NCI-H82 treated with DMSO at 0.1 percent for 48 hours (cell line): ENCODE results near the gene RPL39L.
"Not testable (repeated sequence)": the region's sequence is repeated elsewhere in the genome, so short reads cannot be mapped to it uniquely, and the experiment has no call there.

Experiments
- DNase-seq: peaks from one replicate; lab custom pipeline; 2025; ENCODE audit not compliant: unreplicated experiment; lab: John Stamatoyannopoulos, UW

RPL39L gene

DNA sequence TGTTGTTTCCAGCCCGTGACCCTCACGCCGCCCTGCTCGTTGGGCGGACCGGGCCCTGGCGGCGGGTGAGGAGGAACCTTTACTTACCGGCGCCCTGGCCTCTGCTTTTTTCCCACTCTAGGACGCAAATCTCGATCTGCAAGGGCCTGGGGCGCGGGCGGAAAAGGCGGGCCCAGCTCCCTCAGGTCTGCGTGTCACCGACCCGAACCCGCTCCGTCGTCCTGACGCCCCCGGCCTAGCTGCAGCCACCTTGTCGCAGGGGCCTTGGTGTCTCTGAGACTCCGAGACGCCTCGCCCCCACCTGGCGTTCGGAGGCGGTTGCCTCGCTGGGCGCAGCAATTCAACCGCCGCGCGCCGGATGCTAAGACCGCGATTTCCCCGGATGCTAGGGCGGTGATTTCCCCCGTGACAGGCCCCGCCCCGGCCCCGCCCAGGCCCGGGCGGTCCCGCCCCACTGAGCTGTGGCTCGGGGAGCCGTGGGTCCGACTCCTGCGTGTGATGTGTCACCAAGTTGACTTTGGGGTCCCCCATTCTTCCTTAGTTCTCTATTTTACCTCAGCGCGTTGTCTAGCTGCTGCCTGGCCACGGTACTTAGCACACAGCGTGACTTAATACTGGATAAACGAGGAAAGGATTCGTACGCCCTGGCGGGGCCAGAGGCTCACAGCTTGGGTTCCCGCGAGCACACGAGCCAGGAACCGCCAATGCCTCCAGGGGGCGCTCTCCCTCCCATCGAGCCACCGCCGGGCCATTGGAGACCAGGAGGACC, at the start of gene RPL39L:
Gene RPL39L, minus strand, starts transcription at position 371 of the 769 bp plus-strand sequence. CDS start 18,196 bp downstream, outside the sequence.
- DNase-seq: peak; percentile 71

DNA sequence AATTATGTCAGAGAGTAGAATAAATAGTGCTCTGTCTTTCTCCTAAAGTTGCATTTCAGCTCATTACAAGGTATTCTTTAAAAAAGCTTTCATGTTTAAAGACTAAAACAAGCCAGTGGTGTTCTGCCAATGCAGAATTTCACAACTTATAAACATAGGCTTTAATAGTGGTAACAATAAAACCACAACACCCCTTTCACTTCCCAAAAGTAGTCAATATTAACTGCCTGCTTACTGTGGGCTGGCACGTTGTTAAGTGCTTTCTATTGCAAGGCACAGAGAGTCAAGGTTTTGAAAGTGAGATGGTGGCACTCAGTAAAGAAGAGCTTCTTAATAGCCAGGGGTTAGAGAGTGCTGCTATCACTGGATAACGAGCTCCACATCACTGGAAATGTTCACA, 49.6 kb upstream of the RPL39L start:
- no peak for DNase-seq

DNA sequence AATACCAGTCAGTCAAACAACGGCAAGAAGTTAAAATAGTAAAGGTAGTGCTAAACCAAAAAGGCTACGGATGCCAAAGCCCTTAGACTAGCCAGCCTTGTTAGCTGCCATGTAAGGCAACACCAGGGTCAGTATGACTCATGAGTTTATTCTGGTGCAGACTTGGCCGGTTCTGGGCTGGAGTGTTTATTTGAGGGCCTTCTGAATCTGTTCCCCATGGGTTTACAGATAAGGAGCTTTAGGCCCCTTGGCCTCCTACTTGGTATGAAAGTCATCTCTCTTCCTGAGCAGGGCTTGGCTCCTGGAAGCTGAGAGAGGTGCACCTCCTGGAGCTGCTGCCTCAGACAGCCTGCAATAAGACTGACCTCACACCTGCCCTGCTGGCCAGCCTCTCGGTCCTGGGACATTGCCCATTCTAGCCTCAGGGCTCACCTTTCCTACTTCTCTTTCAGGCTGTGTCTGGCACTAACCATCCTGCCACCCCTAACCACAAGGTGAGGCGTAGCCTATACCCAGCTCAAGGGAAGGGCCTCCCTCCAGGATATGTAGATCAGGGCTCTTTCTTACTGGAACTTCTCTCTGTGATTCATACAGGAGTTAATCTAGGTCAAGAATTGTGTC, 47.6 kb upstream of the RPL39L start:
- no peak for DNase-seq

DNA sequence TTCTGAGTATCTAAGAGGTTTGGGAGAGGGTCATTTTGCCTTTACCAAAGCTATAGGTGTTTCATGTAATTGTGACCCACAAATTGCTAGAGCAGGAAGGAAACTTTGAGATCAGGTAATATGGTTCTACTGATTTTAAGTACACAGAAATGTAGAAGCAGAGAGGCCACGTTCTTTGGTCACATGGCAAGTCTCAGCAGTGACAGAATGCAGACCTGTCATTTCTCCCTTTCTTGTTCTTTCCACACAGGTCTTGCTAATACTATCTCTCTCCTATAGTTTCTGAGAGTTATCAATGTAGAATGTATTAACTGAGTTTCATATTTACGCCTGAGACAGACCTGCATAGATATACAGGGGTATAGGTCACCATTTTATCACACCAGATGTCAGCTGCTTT, 47.1 kb upstream of the RPL39L start:
- DNase-seq: no peak

DNA sequence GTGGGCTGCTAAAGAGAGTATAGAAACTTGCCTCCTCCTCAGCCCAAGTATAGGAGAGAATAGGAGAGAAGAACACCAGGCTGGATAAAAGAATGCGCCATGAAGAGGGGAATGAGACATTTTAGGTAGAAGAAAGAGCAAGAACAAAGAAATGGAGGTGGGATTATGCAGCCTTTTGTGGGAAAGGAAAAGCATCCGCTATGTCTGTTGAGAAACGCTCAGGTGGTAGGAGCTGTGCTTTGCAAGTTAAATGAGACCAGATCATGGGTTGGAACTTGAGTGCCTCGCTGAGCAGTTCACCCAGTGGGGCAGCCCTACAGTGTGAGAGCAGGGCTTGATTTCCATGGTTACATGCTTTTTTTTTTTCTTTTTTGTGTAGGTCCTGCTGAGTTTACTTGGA, 46.5 kb upstream of the RPL39L start:
- no peak for DNase-seq

DNA sequence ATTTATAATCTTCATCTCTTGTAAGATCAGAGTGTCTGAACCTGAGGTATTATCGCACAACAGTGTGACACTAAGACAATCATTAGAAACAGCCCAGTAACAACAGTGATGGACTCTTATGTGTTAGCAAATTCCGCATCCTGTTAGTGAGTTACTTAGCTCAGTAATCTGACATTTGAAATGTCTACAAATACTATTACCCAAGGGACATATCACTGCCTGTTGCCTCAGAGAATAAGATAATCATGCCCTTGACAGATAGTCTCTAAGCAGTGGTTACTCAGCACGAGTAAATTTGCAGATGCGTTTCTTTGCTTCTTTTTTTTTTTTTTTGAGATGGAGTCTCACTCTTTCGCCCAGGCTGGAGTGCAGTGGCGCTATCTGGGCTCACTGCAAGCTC, 44.6 kb upstream of the RPL39L start:
- no peak for DNase-seq

DNA sequence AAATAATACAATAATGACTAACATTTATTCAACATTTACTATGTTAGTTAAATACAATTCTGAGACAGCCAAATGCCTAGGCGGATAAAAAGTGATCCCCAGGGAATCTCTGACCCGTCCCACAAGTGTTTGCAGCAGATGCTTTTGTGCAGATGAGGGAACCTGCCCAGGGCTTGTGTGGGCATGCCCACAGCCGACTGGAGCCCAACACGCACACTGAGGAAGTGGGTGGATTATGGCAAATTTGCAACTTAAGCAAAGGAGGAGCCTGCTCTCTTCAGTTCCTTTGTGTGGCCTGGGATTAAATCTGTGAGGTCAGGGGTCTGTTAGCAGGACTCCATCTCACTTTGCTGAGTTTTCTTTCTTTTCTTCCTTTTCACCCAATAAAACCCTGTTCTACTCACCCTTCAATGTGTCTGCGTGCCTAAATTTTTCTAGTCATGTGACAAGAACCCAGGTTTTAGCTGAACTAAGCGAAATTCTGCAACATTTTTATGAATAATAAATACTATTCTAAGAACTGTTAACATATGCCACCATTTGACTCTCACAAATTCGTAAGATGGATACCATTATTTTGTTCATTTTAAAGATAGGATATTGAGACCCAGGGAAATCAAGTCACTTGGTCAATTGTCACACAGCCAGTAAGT, 44.0 kb upstream of the RPL39L start:
- DNase-seq: no peak

DNA sequence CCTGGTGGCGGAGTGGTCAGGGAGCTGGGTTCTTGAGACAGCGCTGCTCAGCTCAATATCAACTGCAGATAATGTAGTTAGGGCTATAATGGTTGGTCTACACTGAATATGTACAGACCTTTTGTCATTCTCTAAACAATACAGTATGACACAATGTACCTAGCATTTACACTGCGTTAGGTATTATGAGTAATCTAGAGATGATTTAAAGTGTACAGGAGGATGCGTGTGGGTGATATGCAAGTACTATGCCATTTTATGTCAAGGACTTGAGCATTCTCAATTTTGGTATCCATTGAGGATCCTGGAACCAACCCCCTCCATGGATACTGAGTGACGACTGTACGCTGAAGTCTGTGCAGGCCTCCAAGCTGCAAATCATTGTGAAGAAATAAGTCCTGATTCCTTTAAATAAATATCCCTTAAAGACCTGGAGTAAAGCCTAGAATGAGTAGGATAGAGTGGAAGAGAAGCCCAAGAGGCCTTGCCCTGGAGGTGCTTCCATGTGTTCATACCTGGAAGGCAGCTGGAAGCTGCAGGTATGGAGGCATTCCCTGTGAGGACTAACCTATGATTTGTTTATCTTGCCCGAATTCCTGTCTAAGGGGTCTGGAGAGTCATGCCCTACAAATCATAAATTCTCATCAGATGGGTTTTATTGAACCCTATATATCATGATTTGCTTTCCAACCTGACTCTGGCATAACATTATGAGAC, 42.3 kb upstream of the RPL39L start:
- DNase-seq: no peak

DNA sequence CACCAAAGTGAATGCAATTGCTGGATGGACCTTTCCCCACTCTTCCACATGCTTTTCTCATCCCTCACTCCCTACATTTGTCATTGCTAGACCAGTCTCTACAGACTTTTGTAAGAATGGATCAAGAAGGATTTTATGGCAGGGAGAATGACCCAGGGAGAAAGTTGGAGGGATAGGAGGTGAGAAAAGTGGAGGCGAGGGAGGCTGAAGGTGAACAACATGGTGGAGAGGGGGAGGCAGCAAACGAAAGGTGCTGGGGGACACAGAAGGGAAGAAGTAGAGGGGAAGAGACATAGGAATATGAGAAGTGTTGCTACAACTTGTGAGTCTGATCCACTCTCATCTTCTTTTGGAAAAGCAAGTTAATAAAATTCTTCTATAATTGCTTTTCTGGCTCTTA, 33.6 kb upstream of the RPL39L start:
- no peak for DNase-seq

DNA sequence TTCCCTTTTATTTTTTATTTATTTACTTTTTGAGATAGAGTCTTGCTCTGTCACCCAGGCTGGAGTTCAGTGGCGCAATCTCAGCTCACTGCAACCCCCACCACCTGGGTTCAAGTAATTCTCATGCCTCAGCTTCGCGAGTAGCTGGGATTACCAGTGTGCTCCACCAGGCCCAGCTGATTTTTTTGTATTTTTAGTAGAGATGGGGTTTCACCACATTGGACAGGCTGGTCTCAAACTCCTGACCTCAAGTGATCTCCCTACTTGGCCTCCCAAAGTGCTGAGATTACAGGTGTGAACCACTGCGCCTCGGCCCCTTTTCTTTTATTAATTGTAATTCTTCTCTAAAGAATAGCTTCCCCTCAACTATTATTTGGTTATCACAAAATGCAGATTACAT, 31.6 kb upstream of the RPL39L start:
- DNase-seq: not testable (repeated sequence)

DNA sequence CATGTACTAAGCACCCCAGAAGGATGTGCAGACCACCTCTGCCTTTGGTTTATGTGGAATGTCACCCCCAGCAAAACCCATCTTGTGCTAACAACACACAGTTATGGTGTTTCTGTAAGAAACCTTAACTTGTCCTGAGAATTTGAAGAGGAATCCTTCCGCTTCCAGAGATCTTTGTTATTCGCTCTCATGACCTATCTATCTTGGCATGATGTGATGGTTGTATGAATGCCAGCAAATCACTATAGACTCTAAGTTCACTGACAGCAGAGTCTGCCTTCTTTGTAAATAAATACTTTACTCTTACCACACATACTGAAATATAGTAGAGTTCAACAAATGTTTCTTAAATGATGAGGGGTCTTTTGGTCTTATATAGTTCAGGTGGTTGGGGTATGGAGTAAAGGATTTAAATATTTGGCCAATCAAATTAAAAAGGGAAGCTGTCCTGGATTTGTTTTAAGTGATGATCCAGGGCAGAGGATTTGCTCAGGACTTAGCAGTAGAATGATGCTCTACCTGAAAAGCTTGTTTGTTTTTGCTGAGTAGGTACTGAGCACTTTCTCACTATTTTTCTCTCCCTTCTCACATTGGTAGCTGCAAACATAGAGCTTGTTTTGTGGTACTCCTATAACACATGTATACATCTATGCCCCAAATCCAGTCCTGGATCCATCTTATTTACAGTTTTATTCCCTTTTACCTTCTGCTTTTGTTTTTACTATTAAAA, 30.1 kb upstream of the RPL39L start:
- DNase-seq: no peak

DNA sequence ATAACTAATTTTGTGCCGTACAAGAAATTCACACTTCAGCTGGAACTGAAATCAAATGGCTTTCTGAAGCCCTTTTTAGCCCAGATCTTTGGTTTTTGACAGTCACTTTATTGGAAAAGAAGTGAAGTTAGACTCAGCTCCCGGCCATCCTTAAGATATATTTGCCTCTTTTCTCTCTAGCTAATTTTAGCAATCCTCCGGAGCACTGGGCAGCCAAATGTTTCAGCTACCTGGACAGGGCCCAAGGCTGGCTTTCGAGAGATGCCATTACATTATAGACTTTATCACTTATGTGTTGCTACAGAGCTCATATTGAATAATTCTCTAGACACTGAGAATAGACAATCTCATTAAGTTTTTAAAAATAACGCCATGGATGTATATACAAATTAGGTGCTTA, 28.5 kb upstream of the RPL39L start:
- DNase-seq: no peak

DNA sequence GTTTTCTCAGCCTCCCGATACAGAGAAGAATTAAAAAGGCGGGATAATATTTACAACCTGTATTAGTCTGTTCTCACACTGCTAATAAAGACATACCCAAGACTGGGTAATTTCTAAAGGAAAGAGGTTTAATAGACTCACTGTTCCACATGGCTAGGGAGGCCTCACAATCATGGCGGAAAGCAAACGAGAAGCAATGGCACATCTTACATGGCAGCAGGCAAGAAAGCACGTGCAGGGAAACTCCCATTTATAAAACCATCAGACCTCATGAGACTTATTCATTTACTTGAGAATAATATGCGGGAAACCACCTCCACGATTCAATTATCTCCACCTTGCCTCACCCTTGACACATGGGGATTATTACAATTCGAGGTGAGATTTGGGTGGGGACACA, 27.5 kb upstream of the RPL39L start:
- no peak for DNase-seq

DNA sequence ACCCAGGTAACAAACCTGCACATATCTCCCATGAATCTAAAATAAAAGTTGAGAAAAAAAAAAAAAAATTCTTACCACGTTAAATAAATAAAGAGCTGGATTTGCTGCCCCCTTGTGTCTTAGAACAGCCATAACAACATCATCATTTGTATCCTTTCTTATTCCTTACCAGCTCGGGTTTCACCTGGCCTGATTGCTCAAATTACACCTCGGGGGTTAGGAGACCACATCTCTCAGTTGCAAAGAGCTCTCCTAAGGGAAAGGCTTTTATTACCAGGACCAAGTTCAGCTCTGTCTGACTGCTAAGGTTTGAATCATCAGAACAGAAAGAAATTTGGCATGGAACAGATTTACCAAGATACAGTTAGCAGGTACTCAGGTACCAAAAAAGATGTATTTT, 25.8 kb upstream of the RPL39L start:
- DNase-seq: peak; percentile 74

DNA sequence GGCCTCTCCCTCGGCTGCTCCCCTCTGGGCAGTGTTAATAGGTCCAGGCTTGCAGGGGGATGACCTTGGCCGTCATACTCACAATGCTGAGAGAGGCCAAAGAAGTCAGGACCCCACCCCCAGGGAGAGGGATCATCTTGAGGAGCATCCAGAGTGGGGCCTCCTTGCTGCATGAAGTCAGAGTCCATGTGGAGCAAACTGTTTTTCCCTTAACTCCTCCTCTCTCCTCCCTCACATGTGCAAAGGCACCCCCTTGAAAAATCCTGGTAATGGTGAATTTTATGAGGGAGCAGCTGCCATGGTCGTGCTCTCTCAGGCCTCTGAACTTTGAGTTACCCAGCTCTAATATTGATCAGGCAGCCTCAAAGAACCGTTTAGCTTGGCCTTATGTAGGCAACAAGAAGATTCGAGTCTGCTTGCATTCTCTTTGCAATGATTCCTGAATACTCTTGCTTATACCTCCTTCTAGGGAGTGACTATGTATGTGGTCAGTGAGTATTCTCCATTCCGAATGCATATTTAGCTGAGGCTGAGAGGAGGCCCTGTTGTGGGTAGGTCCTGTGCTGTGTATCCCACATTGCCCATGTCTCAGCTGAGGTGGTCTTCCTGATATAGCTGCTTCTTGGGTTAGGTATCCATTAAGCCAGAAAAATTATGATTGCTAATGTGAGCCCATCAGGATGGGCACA, 23.1 kb upstream of the RPL39L start:
- no peak for DNase-seq

DNA sequence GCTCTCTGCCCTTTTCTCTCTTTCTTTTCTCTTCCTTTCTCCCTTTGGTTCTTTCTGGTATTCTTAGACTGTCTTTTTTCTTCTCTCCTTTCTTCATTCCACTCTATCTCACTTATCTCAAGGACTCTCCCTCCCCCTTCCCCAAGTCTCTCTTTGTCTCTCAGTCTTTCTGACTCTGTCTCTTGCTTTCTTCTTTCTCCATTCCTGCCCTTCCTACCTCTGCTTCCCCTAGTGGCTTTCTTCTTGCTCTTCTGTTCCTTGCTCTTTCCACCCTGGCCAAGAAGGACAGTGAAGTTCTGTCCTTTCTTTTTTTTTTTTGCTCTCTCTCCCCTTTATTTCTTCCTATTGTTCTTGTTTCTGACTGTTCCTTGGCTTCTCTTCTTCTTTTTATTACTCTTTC, 22.3 kb upstream of the RPL39L start:
- DNase-seq: no peak

DNA sequence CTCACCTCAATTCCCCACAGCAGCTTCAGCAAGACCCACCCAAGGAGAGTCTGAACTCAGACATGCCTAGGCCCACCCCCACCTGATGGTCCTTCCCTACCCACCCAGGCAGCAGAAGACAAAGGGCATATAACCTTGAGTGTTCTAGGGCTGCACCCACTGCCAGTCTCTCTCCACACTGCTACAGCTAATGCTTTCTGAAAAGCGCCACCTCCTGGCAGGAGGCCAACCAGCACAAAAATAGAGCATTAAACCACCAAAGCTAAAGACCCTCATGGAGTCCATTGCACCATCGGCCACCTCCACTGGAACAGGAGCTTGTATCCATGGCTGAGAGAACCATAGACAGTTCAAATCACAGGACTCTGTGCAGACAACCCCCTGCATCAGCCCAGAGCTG, 11.3 kb upstream of the RPL39L start:
- no peak for DNase-seq

DNA sequence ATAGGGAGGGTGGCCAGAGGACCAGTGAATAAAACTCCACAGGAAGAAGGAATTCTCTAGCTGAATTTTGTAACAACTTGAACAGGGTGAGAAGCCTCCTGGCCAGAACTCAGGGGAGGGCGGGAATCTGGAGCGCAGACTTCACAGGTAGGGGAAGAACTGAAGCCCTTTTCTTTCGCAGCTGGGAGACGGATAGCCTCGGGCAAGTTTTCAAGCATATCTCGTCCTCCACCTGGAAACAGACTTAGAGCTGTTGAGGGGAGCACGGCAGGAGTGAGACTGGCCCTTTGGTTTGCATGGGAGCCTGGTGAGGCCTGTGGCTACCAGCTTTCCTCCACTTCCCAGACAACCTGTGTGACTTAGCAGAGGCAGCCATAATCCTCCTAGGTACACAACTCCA, 10.9 kb upstream of the RPL39L start:
- DNase-seq: no peak

DNA sequence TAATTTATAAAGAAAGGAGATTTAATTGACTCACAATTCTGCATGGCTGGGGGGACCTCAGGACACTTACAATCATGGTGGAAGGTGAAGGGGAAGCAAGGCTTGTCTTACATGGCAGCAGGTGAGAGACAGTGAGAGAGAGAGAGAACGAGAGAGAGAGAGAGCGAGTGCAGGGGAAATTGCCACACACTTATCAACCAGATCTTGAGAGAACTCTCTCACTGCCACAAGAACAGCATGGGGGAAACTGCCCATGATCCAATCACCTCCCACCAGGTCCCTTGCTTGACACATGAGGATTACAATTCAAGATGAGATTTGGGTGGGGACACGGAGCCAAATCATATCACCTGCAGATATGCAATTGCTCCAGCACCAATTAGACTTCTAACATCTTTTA, 7.1 kb upstream of the RPL39L start:
- no peak for DNase-seq

DNA sequence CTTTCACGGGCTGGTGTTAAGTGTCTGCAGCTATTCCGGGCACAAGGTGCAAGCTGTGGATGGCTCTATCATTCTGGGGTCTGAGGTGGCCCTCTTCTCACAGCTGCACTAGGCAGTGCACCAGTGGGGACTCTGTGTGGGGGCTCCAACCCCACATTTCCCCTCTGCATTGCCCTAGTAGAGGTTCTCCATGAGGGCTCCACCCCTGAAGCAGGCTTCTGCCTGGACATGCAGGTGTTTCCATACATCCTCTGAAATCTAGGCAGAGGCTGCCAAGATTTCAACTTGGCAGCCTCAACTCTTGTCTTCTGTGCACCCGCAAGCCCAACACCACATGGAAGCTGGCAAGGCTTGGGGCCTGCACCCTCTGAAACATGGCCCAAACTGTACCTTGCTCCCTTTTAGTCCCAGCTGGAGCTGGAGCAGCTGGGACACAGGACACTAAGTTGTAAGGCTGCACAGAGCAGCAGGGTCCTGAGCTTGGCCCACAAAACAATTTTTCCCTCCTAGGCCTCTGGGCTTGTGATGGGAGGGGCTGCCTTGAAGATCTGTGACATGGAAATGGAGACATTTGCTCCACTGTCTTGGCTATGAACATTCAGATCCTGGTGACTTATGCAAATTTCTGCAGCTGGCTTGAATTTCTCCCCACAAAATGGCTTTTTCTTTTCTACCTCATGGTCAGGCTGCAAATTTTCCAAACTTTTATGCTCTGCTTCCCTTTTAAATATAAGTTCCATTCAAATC, 6.0 kb upstream of the RPL39L start:
- DNase-seq: no peak
